WTC11 (cell line): ENCODE results near the gene TFAP2E. TPM values are rescaled to one million over a fixed set of nuclear protein-coding genes. Genes with fewer than 3 reads are reported as not detected.
A peak's percentile ranks its signal among the peaks of the same experiment; 100 is the strongest.

Experiments
- AR ChIP-seq: fragments of 250-450 bp; sonication (Bioruptor Pico); IDR thresholded peaks from 2 replicates; pipeline ENCODE4 v1.9.0; 2021; ENCODE audit warnings: mild to moderate bottlenecking
- ARID4B ChIP-seq: sonication (generic); formaldehyde crosslinking; IDR thresholded peaks from 2 replicates; pipeline ENCODE4 v1.8.0; 2023; ENCODE audit warnings: missing genetic modification reagents, mild to moderate bottlenecking, borderline replicate concordance
- ATF1 ChIP-seq: sonication (generic); formaldehyde crosslinking; IDR thresholded peaks from 2 replicates; pipeline ENCODE4 v1.8.1; 2023; ENCODE audit warnings: mild to moderate bottlenecking, moderate library complexity, missing genetic modification reagents
- CREB1 ChIP-seq: sonication (generic); formaldehyde crosslinking; IDR thresholded peaks from 2 replicates; pipeline ENCODE4 v1.8.0; 2023; ENCODE audit warnings: mild to moderate bottlenecking, missing genetic modification reagents
- EMX1 ChIP-seq: fragments of 250-450 bp; sonication (Bioruptor Pico); IDR thresholded peaks from 2 replicates; pipeline ENCODE4 v1.8.0; 2021; ENCODE audit warnings: mild to moderate bottlenecking
- FOXJ3 ChIP-seq: sonication (generic); formaldehyde crosslinking; IDR thresholded peaks from 2 replicates; pipeline ENCODE4 v1.9.0; 2021; ENCODE audit warnings: missing genetic modification reagents, mild to moderate bottlenecking, borderline replicate concordance
- GRHL2 ChIP-seq: fragments of 250-450 bp; sonication (Bioruptor Pico); IDR thresholded peaks from 2 replicates; pipeline ENCODE4 v1.8.0; 2022; ENCODE audit warnings: mild to moderate bottlenecking, moderate library complexity; ENCODE audit not compliant: insufficient replicate concordance, severe bottlenecking
- JUN ChIP-seq: sonication (generic); formaldehyde crosslinking; IDR thresholded peaks from 2 replicates; pipeline ENCODE4 v1.8.0; 2023; ENCODE audit warnings: mild to moderate bottlenecking, missing genetic modification reagents
- MXD4 ChIP-seq: fragments of 250-450 bp; sonication (Bioruptor Pico); IDR thresholded peaks from 2 replicates; pipeline ENCODE4 v1.8.0; 2021; ENCODE audit warnings: mild to moderate bottlenecking, moderate library complexity, borderline replicate concordance
- MYBL2 ChIP-seq: sonication (generic); formaldehyde crosslinking; IDR thresholded peaks from 2 replicates; pipeline ENCODE4 v1.8.1; 2023; ENCODE audit warnings: mild to moderate bottlenecking, moderate library complexity, missing genetic modification reagents
- RORB ChIP-seq: fragments of 250-450 bp; sonication (Bioruptor Pico); IDR thresholded peaks from 2 replicates; pipeline ENCODE4 v1.9.0; 2021; ENCODE audit warnings: mild to moderate bottlenecking
- SMAD4 ChIP-seq: sonication (generic); formaldehyde crosslinking; IDR thresholded peaks from 2 replicates; pipeline ENCODE4 v1.8.0; 2022; ENCODE audit warnings: mild to moderate bottlenecking, missing genetic modification reagents
- SOX15 ChIP-seq: fragments of 250-450 bp; sonication (Bioruptor Pico); IDR thresholded peaks from 2 replicates; pipeline ENCODE4 v1.9.0; 2021; ENCODE audit warnings: mild to moderate bottlenecking
- TP53 ChIP-seq: sonication (generic); formaldehyde crosslinking; IDR thresholded peaks from 2 replicates; pipeline ENCODE4 v1.8.1; 2023; ENCODE audit warnings: mild to moderate bottlenecking, missing genetic modification reagents
- ZNF416 ChIP-seq: fragments of 250-450 bp; sonication (Bioruptor Pico); IDR thresholded peaks from 2 replicates; pipeline ENCODE4 v1.9.0; 2021; ENCODE audit warnings: mild to moderate bottlenecking, inconsistent platforms
- total RNA-seq: library from RNA; stranded (reverse); gene quantifications from 3 replicates; pipeline ENCODE4 v1.2.3, GENCODE V29; 2021
- TF ChIP-seq, protein P1 (sequence below): sonication (generic); formaldehyde crosslinking; IDR thresholded peaks from 2 replicates; pipeline ENCODE4 v1.8.1; 2023; ENCODE audit warnings: mild to moderate bottlenecking, missing genetic modification reagents, borderline replicate concordance
- TF ChIP-seq, protein P2 (sequence below): sonication (generic); formaldehyde crosslinking; IDR thresholded peaks from 2 replicates; pipeline ENCODE4 v1.8.0; 2022; ENCODE audit warnings: mild to moderate bottlenecking, missing genetic modification reagents
- TF ChIP-seq, protein P3 (sequence below): fragments of 250-450 bp; sonication (Bioruptor Pico); IDR thresholded peaks from 2 replicates; pipeline ENCODE4 v1.9.0; 2021; ENCODE audit warnings: mild to moderate bottlenecking
- TF ChIP-seq, protein P4 (sequence below): sonication (generic); formaldehyde crosslinking; IDR thresholded peaks from 2 replicates; pipeline ENCODE4 v1.8.1; 2023; ENCODE audit warnings: mild to moderate bottlenecking, missing genetic modification reagents, moderate library complexity
- TF ChIP-seq, protein P5 (sequence below): sonication (generic); formaldehyde crosslinking; IDR thresholded peaks from 2 replicates; pipeline ENCODE4 v1.8.1; 2023; ENCODE audit warnings: mild to moderate bottlenecking, moderate library complexity, missing genetic modification reagents

The TFAP2E gene
- total RNA-seq, 1 experiment from 2014 or later = 1.7 TPM

DNA sequence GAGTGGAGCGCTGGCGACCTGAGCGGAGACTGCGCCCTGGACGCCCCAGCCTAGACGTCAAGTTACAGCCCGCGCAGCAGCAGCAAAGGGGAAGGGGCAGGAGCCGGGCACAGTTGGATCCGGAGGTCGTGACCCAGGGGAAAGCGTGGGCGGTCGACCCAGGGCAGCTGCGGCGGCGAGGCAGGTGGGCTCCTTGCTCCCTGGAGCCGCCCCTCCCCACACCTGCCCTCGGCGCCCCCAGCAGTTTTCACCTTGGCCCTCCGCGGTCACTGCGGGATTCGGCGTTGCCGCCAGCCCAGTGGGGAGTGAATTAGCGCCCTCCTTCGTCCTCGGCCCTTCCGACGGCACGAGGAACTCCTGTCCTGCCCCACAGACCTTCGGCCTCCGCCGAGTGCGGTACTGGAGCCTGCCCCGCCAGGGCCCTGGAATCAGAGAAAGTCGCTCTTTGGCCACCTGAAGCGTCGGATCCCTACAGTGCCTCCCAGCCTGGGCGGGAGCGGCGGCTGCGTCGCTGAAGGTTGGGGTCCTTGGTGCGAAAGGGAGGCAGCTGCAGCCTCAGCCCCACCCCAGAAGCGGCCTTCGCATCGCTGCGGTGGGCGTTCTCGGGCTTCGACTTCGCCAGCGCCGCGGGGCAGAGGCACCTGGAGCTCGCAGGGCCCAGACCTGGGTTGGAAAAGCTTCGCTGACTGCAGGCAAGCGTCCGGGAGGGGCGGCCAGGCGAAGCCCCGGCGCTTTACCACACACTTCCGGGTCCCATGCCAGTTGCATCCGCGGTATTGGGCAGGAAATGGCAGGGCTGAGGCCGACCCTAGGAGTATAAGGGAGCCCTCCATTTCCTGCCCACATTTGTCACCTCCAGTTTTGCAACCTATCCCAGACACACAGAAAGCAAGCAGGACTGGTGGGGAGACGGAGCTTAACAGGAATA, 4.2 kb downstream of the TFAP2E start (continued):
- TF ChIP-seq, protein P1, sequence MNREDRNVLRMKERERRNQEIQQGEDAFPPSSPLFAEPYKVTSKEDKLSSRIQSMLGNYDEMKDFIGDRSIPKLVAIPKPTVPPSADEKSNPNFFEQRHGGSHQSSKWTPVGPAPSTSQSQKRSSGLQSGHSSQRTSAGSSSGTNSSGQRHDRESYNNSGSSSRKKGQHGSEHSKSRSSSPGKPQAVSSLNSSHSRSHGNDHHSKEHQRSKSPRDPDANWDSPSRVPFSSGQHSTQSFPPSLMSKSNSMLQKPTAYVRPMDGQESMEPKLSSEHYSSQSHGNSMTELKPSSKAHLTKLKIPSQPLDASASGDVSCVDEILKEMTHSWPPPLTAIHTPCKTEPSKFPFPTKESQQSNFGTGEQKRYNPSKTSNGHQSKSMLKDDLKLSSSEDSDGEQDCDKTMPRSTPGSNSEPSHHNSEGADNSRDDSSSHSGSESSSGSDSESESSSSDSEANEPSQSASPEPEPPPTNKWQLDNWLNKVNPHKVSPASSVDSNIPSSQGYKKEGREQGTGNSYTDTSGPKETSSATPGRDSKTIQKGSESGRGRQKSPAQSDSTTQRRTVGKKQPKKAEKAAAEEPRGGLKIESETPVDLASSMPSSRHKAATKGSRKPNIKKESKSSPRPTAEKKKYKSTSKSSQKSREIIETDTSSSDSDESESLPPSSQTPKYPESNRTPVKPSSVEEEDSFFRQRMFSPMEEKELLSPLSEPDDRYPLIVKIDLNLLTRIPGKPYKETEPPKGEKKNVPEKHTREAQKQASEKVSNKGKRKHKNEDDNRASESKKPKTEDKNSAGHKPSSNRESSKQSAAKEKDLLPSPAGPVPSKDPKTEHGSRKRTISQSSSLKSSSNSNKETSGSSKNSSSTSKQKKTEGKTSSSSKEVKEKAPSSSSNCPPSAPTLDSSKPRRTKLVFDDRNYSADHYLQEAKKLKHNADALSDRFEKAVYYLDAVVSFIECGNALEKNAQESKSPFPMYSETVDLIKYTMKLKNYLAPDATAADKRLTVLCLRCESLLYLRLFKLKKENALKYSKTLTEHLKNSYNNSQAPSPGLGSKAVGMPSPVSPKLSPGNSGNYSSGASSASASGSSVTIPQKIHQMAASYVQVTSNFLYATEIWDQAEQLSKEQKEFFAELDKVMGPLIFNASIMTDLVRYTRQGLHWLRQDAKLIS (CRISPR knock-in tag) = no peak
- peak; percentile 70 for TF ChIP-seq MYBL2 (CRISPR knock-in tag)
- TF ChIP-seq RORB (CRISPR knock-in tag) = no peak
- 0 out of 2 replicates have a peak, but pooled peaks have one; percentile 37 for TF ChIP-seq SMAD4
- TF ChIP-seq JUN (CRISPR knock-in tag) = no peak
- no peak for TF ChIP-seq CREB1 (CRISPR knock-in tag)
- TF ChIP-seq GRHL2 = no peak
- TF ChIP-seq, protein P2, sequence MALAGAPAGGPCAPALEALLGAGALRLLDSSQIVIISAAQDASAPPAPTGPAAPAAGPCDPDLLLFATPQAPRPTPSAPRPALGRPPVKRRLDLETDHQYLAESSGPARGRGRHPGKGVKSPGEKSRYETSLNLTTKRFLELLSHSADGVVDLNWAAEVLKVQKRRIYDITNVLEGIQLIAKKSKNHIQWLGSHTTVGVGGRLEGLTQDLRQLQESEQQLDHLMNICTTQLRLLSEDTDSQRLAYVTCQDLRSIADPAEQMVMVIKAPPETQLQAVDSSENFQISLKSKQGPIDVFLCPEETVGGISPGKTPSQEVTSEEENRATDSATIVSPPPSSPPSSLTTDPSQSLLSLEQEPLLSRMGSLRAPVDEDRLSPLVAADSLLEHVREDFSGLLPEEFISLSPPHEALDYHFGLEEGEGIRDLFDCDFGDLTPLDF (CRISPR knock-in tag) = 0 out of 2 replicates have a peak, but pooled peaks have one; percentile 67
- no peak for TF ChIP-seq ARID4B (CRISPR knock-in tag)
- TF ChIP-seq TP53 (CRISPR knock-in tag) = no peak
- no peak for TF ChIP-seq MXD4 (CRISPR knock-in tag)
- TF ChIP-seq AR (CRISPR knock-in tag) = no peak
- TF ChIP-seq, protein P3, sequence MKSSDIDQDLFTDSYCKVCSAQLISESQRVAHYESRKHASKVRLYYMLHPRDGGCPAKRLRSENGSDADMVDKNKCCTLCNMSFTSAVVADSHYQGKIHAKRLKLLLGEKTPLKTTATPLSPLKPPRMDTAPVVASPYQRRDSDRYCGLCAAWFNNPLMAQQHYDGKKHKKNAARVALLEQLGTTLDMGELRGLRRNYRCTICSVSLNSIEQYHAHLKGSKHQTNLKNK (CRISPR knock-in tag) = no peak
- TF ChIP-seq, protein P4, sequence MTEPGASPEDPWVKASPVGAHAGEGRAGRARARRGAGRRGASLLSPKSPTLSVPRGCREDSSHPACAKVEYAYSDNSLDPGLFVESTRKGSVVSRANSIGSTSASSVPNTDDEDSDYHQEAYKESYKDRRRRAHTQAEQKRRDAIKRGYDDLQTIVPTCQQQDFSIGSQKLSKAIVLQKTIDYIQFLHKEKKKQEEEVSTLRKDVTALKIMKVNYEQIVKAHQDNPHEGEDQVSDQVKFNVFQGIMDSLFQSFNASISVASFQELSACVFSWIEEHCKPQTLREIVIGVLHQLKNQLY = no peak
- no peak for TF ChIP-seq ATF1
- TF ChIP-seq, protein P5, sequence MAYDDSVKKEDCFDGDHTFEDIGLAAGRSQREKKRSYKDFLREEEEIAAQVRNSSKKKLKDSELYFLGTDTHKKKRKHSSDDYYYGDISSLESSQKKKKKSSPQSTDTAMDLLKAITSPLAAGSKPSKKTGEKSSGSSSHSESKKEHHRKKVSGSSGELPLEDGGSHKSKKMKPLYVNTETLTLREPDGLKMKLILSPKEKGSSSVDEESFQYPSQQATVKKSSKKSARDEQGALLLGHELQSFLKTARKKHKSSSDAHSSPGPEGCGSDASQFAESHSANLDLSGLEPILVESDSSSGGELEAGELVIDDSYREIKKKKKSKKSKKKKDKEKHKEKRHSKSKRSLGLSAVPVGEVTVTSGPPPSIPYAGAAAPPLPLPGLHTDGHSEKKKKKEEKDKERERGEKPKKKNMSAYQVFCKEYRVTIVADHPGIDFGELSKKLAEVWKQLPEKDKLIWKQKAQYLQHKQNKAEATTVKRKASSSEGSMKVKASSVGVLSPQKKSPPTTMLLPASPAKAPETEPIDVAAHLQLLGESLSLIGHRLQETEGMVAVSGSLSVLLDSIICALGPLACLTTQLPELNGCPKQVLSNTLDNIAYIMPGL (CRISPR knock-in tag) = peak; percentile 46; the same call in 1 of the 2 replicates
- TF ChIP-seq FOXJ3 (CRISPR knock-in tag) = no peak
- no peak for TF ChIP-seq ZNF416 (CRISPR knock-in tag)
- no peak for TF ChIP-seq EMX1
- no peak for TF ChIP-seq SOX15 (CRISPR knock-in tag)
